Embryonic facial prominence (tissue), 1 donor: ENCODE results near the gene CD40.

Experiments used
- DNase-seq: peaks from one replicate; pipeline ENCODE4 v3.0.0-alpha.2; 2016; ENCODE audit errors: extremely low spot score

CD40 gene

GRCh38 chr20:46148313-46149208 is 30.4 kb downstream of the CD40 start:
- DNase-seq, result no peak

GRCh38 chr20:46150943-46151342 is 32.8 kb downstream of the CD40 start:
- no peak for DNase-seq

GRCh38 chr20:46151936-46152335 is 33.8 kb downstream of the CD40 start:
- DNase-seq, result no peak

- no peak for DNase-seq
These were observed 34.9 kb downstream of the CD40 start for GRCh38 chr20:46152824-46153586.

- no peak for DNase-seq
These were observed 36.2 kb downstream of the CD40 start for GRCh38 chr20:46154305-46154704.

GRCh38 chr20:46154796-46155195 is 36.7 kb downstream of the CD40 start:
- DNase-seq, result no peak

- no peak for DNase-seq
These were observed 38.0 kb downstream of the CD40 start for GRCh38 chr20:46156065-46156464.

- DNase-seq, result no peak
These were observed 39.0 kb downstream of the CD40 start for GRCh38 chr20:46157076-46157592.

GRCh38 chr20:46157625-46158024 is 39.5 kb downstream of the CD40 start:
- no peak for DNase-seq

- DNase-seq, result no peak
These were observed 40.4 kb downstream of the CD40 start for GRCh38 chr20:46158476-46158987.

- DNase-seq, result no peak
These were observed 41.2 kb downstream of the CD40 start for GRCh38 chr20:46159101-46159897.

GRCh38 chr20:46160661-46161060 is 42.5 kb downstream of the CD40 start:
- DNase-seq, result no peak

GRCh38 chr20:46161921-46162320 is 43.8 kb downstream of the CD40 start:
- no peak for DNase-seq

GRCh38 chr20:46164254-46164653 is 46.1 kb downstream of the CD40 start:
- no peak for DNase-seq

GRCh38 chr20:46167080-46167479 is 49.0 kb downstream of the CD40 start:
- DNase-seq, result no peak

GRCh38 chr20:46168438-46168837 is 50.3 kb downstream of the CD40 start:
- no peak for DNase-seq

GRCh38 chr20:46169245-46170171 is 51.4 kb downstream of the CD40 start:
- DNase-seq, result no peak

- no peak for DNase-seq
These were observed 53.4 kb downstream of the CD40 start for GRCh38 chr20:46171476-46171875.

GRCh38 chr20:46171909-46172308 is 53.8 kb downstream of the CD40 start:
- no peak for DNase-seq

- DNase-seq, result no peak
These were observed 54.3 kb downstream of the CD40 start for GRCh38 chr20:46172455-46172854.
